Transverse colon (tissue), 4 donors: ENCODE results near the gene PFDN2. TPM values are rescaled to one million over a fixed set of nuclear protein-coding genes. Genes with fewer than 3 reads are reported as not detected.

Experiments
- DNase-seq: peaks from one replicate; pipeline ENCODE4 v3.0.0-alpha.2; 2019
- H3K27ac ChIP-seq, 4 donors: fragments of 200-600 bp; sonication (generic); 2 replicates each; pipeline ENCODE4 v1.5.1; 2016 to 2018; ENCODE audit warnings: inconsistent platforms in 4 of 4
- H3K27me3 ChIP-seq: fragments of 200-600 bp; sonication (generic); 2 replicates; pipeline ENCODE4 v1.5.1; 2017; ENCODE audit warnings: inconsistent platforms
- H3K36me3 ChIP-seq, 4 donors: fragments of 200-600 bp; sonication (generic); 2 replicates each; pipeline ENCODE4 v1.5.1; 2017 to 2019; ENCODE audit warnings: inconsistent platforms in 4 of 4
- H3K4me1 ChIP-seq, 4 donors: fragments of 200-600 bp; sonication (generic); 2 replicates each; pipeline ENCODE4 v1.5.1; 2017 to 2020; ENCODE audit warnings: inconsistent platforms in 4 of 4
- H3K4me3 ChIP-seq, 4 donors: fragments of 200-600 bp; sonication (generic); 1 replicate in 1 of 4; 2 replicates in 3 of 4; pipeline versions ENCODE4 v1.5.1 to v1.6.1; 2017 to 2019; ENCODE audit warnings: inconsistent platforms in 4 of 4
- H3K9me3 ChIP-seq, 2 donors: fragments of 200-600 bp; sonication (generic); 2 replicates each; pipeline ENCODE4 v1.5.1; 2017 to 2019; ENCODE audit warnings: inconsistent platforms in 2 of 2
- EP300 ChIP-seq: sonication (generic); formaldehyde crosslinking; IDR thresholded peaks from one replicate; pipeline ENCODE4 v1.6.1; 2017; ENCODE audit warnings: antibody characterized with exemption, low read depth
- POLR2A ChIP-seq: fragments of 450-650 bp; IDR thresholded peaks from one replicate; pipeline ENCODE4 v1.6.1; 2016; ENCODE audit warnings: antibody characterized with exemption, mild to moderate bottlenecking, moderate library complexity
- POLR2AphosphoS5 ChIP-seq, 3 donors: sonication (generic); formaldehyde crosslinking; IDR thresholded peaks; one replicate each; pipeline ENCODE4 v1.6.1; 2016; ENCODE audit warnings: antibody characterized with exemption in 3 of 3
- WGBS, 2 donors: methylation state at CpG; one replicate each; pipeline ENCODE4 v1.1.5; 2018; ENCODE audit warnings: low coverage in 1 of 2; 5-methylcytosine and 5-hydroxymethylcytosine counted together
- in situ Hi-C, 4 donors: fragments of 200-750 bp; cut with MboI; loops; one replicate each; pipeline versions ENCODE4 v1.15.0 to v1.15.1; 2017; ENCODE audit warnings: low sequenced_read_pairs in 3 of 4, low pct_ligation_motif_present in 1 of 4, low pct_unique_long_range_greater_than_20kb in 1 of 4
- intact Hi-C: fragments of 100-400 bp; cut with DNase I; formaldehyde crosslinking; loops from one replicate; pipeline ENCODE4 v1.15.1; 2023; ENCODE audit warnings: low total_unique reads
- total RNA-seq, 4 donors: library from RNA; depleted of rRNA; stranded (reverse); fragments of >200 nt; gene quantifications; one replicate each; pipeline ENCODE4 v1.1.0, GENCODE V29; 2016
- TF ChIP-seq, protein P1 (sequence below), 5 experiments: fragments of 200-600 bp in 3 of 5; fragments of 450-650 bp in 2 of 5; sonication (generic) in 3 of 5; IDR thresholded peaks; 1 replicate in 2 of 5; 2 replicates in 3 of 5; pipeline ENCODE4 v1.5.1; 2016 to 2017; ENCODE audit warnings: antibody characterized with exemption in 5 of 5, inconsistent platforms in 3 of 5, mild to moderate bottlenecking in 2 of 5, moderate library complexity in 1 of 5

Gene PFDN2
- total RNA-seq, 4 donors from 2014 or later, result 28.9 to 70.5 (median 45.9) TPM

- 92 to 95% methylated on average over 1 of the region's 1 CpG for WGBS, 2 donors
- Histone ChIP-seq H3K27me3 (no peaks in the 10 kb centered on the region), H3K27ac (no peak overlapping the region), H3K36me3 (peaks cover 0 to 6% (median 0%) of the 10 kb centered on the region in 4 donors), H3K4me3 (no peak overlapping the region), H3K4me1 (no peaks in the 10 kb centered on the region), H3K9me3 (no peaks in the 10 kb centered on the region)
- in situ Hi-C loops, result no loop called here
- intact Hi-C loops, result no loop called here
- no peak for DNase-seq
- TF ChIP-seq EP300 (no peak), POLR2AphosphoS5 (IDR thresholded peaks at IDR 0.05) (no peak), POLR2A (no peak)
- TF ChIP-seq, protein P1, sequence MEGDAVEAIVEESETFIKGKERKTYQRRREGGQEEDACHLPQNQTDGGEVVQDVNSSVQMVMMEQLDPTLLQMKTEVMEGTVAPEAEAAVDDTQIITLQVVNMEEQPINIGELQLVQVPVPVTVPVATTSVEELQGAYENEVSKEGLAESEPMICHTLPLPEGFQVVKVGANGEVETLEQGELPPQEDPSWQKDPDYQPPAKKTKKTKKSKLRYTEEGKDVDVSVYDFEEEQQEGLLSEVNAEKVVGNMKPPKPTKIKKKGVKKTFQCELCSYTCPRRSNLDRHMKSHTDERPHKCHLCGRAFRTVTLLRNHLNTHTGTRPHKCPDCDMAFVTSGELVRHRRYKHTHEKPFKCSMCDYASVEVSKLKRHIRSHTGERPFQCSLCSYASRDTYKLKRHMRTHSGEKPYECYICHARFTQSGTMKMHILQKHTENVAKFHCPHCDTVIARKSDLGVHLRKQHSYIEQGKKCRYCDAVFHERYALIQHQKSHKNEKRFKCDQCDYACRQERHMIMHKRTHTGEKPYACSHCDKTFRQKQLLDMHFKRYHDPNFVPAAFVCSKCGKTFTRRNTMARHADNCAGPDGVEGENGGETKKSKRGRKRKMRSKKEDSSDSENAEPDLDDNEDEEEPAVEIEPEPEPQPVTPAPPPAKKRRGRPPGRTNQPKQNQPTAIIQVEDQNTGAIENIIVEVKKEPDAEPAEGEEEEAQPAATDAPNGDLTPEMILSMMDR (IDR thresholded peaks at IDR 0.05), result no peak
Measured at GRCh38 chr1:161106431-161106830, 11.4 kb downstream of the PFDN2 start.

GRCh38 chr1:161100556-161100955 lies 17.3 kb downstream of the PFDN2 start:
- Histone ChIP-seq H3K27ac (no peak overlapping the region), H3K4me1 (peaks cover 6 to 20% (median 9%) of the 10 kb centered on the region in 4 donors), H3K27me3 (no peaks in the 10 kb centered on the region), H3K4me3 (no peak overlapping the region), H3K36me3 (peaks cover 0 to 9% (median 6%) of the 10 kb centered on the region in 4 donors), H3K9me3 (no peaks in the 10 kb centered on the region)
- in situ Hi-C loops, result no loop called here
- WGBS, 2 donors, result 84 to 88% methylated on average over 2 of the region's 2 CpGs
- intact Hi-C loops, result no loop called here
- DNase-seq, result no peak
- TF ChIP-seq, protein P1 (IDR thresholded peaks at IDR 0.05), result no peak
- TF ChIP-seq POLR2AphosphoS5 (IDR thresholded peaks at IDR 0.05) (no peak), EP300 (no peak), POLR2A (no peak)

DNA sequence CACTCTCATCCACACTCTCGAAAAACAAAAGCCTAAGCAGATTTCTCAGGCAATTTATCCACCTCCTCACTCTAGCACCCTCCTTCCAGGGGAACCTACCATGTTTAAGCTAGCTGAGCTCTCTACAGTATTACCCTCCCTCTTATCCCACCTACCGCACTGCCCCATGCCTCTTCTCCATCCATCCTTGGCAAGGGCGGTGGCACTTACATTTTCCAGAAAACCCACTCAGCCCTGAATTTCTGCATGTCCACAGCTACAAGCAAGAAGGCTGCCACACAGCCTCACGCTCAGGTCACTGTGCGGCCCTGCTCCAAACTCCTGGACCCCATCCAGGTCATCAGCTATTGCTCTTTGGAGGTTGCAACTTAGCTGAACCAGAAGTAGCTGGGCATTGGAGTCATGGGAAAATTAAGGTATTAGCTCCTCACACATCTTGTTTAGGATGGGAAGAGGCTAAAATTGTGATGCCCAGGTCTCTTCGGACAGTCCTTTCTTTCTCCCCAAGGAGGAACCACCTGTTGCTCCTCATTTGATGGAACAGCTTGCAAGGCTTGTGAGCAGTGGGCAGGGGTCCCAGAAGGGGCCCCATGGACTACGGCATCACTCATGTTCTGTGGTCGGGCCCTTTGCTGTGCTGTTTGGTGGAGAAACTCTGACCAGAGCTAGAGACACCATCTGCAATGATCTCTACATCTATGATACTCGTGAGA lies 18.6 kb downstream of the PFDN2 start:
- H3K9me3 ChIP-seq, result no peaks in the 10 kb centered on the region
- in situ Hi-C loops, result loop anchor here in 3 of 4 donors (5.0 to 25.0 kb wide), 3 partner anchors 102 to 262 kb away; no protein-coding TSS in a partner anchor
- peaks cover 6 to 20% (median 9%) of the 10 kb centered on the region in 4 donors for H3K4me1 ChIP-seq
- WGBS, 2 donors, result 71 to 79% methylated on average over 2 to 9 of the region's 9 CpGs
- peak overlapping the region in 3 of 4 donors; percentile 66 to 88 (median 79) for H3K27ac ChIP-seq
- DNase-seq, result no peak
- intact Hi-C loops, result loop anchor here (5.0 kb wide), 1 partner anchor 102 kb away; no protein-coding TSS in a partner anchor
- peak overlapping the region in 3 of 4 donors; percentile 51 to 75 (median 62) for H3K4me3 ChIP-seq
- H3K36me3 ChIP-seq, result peaks cover 0 to 9% (median 6%) of the 10 kb centered on the region in 4 donors
- no peak for TF ChIP-seq EP300
- TF ChIP-seq, protein P1 (IDR thresholded peaks at IDR 0.05), result no peak
- no peak for TF ChIP-seq POLR2AphosphoS5 (IDR thresholded peaks at IDR 0.05)
- no peak for TF ChIP-seq POLR2A
- no peaks in the 10 kb centered on the region for H3K27me3 ChIP-seq

GRCh38 chr1:161098210-161099068 lies 19.4 kb downstream of the PFDN2 start, which contains the start of gene KLHDC9:
Gene KLHDC9, plus strand, starts transcription at chr1:161098361. Its CDS starts 175 bp downstream, at chr1:161098536.
- in situ Hi-C loops, result loop anchor here in 3 of 4 donors (5.0 to 25.0 kb wide), 3 partner anchors 101 to 261 kb away; no protein-coding TSS in a partner anchor
- H3K27me3 ChIP-seq, result no peaks in the 10 kb centered on the region
- H3K9me3 ChIP-seq, result no peaks in the 10 kb centered on the region
- intact Hi-C loops, result loop anchor here (5.0 kb wide), 1 partner anchor 101 kb away; no protein-coding TSS in a partner anchor
- peaks cover 6 to 20% (median 9%) of the 10 kb centered on the region in 4 donors for H3K4me1 ChIP-seq
- H3K36me3 ChIP-seq, result peaks cover 0 to 9% (median 6%) of the 10 kb centered on the region in 4 donors
- H3K4me3 ChIP-seq, result peak within 1 kb of the TSS; percentile 51 to 75 (median 61)
- H3K27ac ChIP-seq, result peak within 1 kb of the TSS; percentile 66 to 88 (median 76)
- DNase-seq, result peak; percentile 91
- WGBS, 2 donors, result 4% methylated on average over 54 of the region's 71 CpGs; no CpG with 5 or more reads in 1 of the 2 donors
- TF ChIP-seq EP300, result no peak
- no peak for TF ChIP-seq POLR2A
- TF ChIP-seq POLR2AphosphoS5 (IDR thresholded peaks at IDR 0.05), result peak in 1 of 3 donors; percentile 40
- TF ChIP-seq, protein P1 (IDR thresholded peaks at IDR 0.05), result peak in 1 of 5 experiments; percentile 26
